Measurements from ENCODE around the gene SLC22A15.

- no peak for TF ChIP-seq CTCF (conservative IDR thresholded peaks at IDR 0.05; ENCODE audit: low read depth, low read length)
- no peak for TF ChIP-seq EZH2 (IDR thresholded peaks at IDR 0.05; ENCODE audit: low read length, unreplicated experiment)
- no peak for TF ChIP-seq EZH2phosphoT487 (IDR thresholded peaks at IDR 0.05; ENCODE audit: borderline replicate concordance, low read length)
Observed at GRCh38 chr1:116026631-116027030, 50.3 kb downstream of the SLC22A15 start.

Data from PC-3 (cell line).